Hair follicle dermal papilla cell (primary cell): ENCODE data around the gene RTKN2. TPM values are rescaled to one million over a fixed set of nuclear protein-coding genes. Genes with fewer than 3 reads are reported as not detected.

Source experiments
- total RNA-seq: library from RNA; depleted of rRNA; stranded (reverse); fragments of >200 nt; gene quantifications from 2 replicates; pipeline ENCODE4 v1.2.3, GENCODE V29; 2012

RTKN2 gene
- 0.61 and 0.65 TPM in 2 replicates for total RNA-seq

GRCh38 chr10:62268399-62269114, at the start of gene RTKN2:
Gene RTKN2 (minus strand): TSS chr10:62268844. CDS start chr10:62268610, 234 bp downstream.

Other genes starting within 250 kb of the RTKN2 start
- gene ZNF365, start 105.5 kb upstream of the RTKN2 start, total RNA-seq, result 3.9 and 4.0 TPM in 2 replicates